Vagina (tissue), 2 donors: ENCODE results near the gene TMEM52. TPM values are rescaled to one million over a fixed set of nuclear protein-coding genes. Genes with fewer than 3 reads are reported as not detected.

Experiments used
- DNase-seq, 2 donors: peaks; one replicate each; pipeline ENCODE4 v3.0.0-alpha.2; 2017; ENCODE audit errors: extremely low spot score in 2 of 2
- H3K27ac ChIP-seq: fragments of 200-600 bp; sonication (generic); one replicate; pipeline ENCODE4 v1.5.1; 2019
- H3K27me3 ChIP-seq: fragments of 200-600 bp; sonication (generic); one replicate; pipeline ENCODE4 v1.5.1; 2019
- H3K36me3 ChIP-seq, 2 donors: fragments of 200-600 bp; sonication (generic); one replicate each; pipeline ENCODE4 v1.5.1; 2017 to 2019
- H3K4me1 ChIP-seq: fragments of 200-600 bp; sonication (generic); one replicate; pipeline ENCODE4 v1.5.1; 2019
- H3K4me3 ChIP-seq, 2 donors: fragments of 200-600 bp; sonication (generic); 1 replicate in 1 of 2; 2 replicates in 1 of 2; pipeline ENCODE4 v1.5.1; 2016 to 2019
- H3K9me3 ChIP-seq: fragments of 200-600 bp; sonication (generic); one replicate; pipeline ENCODE4 v1.5.1; 2019
- CTCF ChIP-seq, 3 experiments: fragments of 450-650 bp in 2 of 3; fragments of 200-600 bp in 1 of 3; sonication (generic) in 1 of 3; IDR thresholded peaks; one replicate each; pipeline ENCODE4 v1.5.1; 2017 to 2019; ENCODE audit warnings: antibody characterized with exemption in 3 of 3, mild to moderate bottlenecking in 2 of 3, moderate library complexity in 2 of 3
- POLR2A ChIP-seq, 2 donors: fragments of 450-650 bp; IDR thresholded peaks; one replicate each; pipeline ENCODE4 v1.6.1; 2017; ENCODE audit warnings: antibody characterized with exemption in 2 of 2, mild to moderate bottlenecking in 2 of 2, moderate library complexity in 2 of 2
- POLR2AphosphoS5 ChIP-seq, 2 donors: sonication (generic); formaldehyde crosslinking; IDR thresholded peaks; one replicate each; pipeline ENCODE4 v1.9.0; 2017; ENCODE audit warnings: antibody characterized with exemption in 2 of 2, mild to moderate bottlenecking in 2 of 2, low read depth in 1 of 2; ENCODE audit not compliant: insufficient read depth in 1 of 2
- intact Hi-C: fragments of 100-400 bp; cut with DNase I; formaldehyde crosslinking; loops from one replicate; pipeline ENCODE4 v1.15.1; 2023
- total RNA-seq: library from RNA; depleted of rRNA; stranded (reverse); fragments of >200 nt; gene quantifications from one replicate; pipeline ENCODE4 v1.2.3, GENCODE V29; 2016

Gene TMEM52
- total RNA-seq, 1 donor from 2014 or later, result 5.9 TPM

- intact Hi-C loops, result no loop called here
- Histone ChIP-seq H3K27me3 (no peaks in the 10 kb centered on the region), H3K36me3 (no peaks in the 10 kb centered on the region), H3K4me1 (peaks cover 10% of the 10 kb centered on the region), H3K4me3 (no peak overlapping the region), H3K27ac (no peak overlapping the region), H3K9me3 (no peaks in the 10 kb centered on the region)
- DNase-seq, result no peak
- TF ChIP-seq POLR2A (IDR thresholded peaks at IDR 0.05), result no peak
- TF ChIP-seq POLR2AphosphoS5 (IDR thresholded peaks at IDR 0.05; ENCODE audit: insufficient read depth in 1 of 2, low read depth in 1 of 2), result no peak
- no peak for TF ChIP-seq CTCF (IDR thresholded peaks at IDR 0.05)
Observed at GRCh38 chr1:1901641-1902294, 17.3 kb downstream of the TMEM52 start.

GRCh38 chr1:1900883-1901640, 18.0 kb downstream of the TMEM52 start:
- no peak overlapping the region for H3K4me3 ChIP-seq
- H3K9me3 ChIP-seq, result no peaks in the 10 kb centered on the region
- H3K36me3 ChIP-seq, result no peaks in the 10 kb centered on the region
- H3K4me1 ChIP-seq, result peaks cover 3% of the 10 kb centered on the region
- H3K27ac ChIP-seq, result no peak overlapping the region
- no peak for DNase-seq
- intact Hi-C loops, result no loop called here
- H3K27me3 ChIP-seq, result no peaks in the 10 kb centered on the region
- no peak for TF ChIP-seq POLR2AphosphoS5 (IDR thresholded peaks at IDR 0.05; ENCODE audit: insufficient read depth in 1 of 2, low read depth in 1 of 2)
- no peak for TF ChIP-seq POLR2A (IDR thresholded peaks at IDR 0.05)
- TF ChIP-seq CTCF (IDR thresholded peaks at IDR 0.05), result no peak

GRCh38 chr1:1899967-1900327, 19.1 kb downstream of the TMEM52 start:
- Histone ChIP-seq H3K36me3 (no peaks in the 10 kb centered on the region), H3K4me1 (peaks cover 3% of the 10 kb centered on the region)

GRCh38 chr1:1899266-1899966, 19.7 kb downstream of the TMEM52 start:
- H3K9me3 ChIP-seq, result no peaks in the 10 kb centered on the region
- H3K4me3 ChIP-seq, result no peak overlapping the region
- no peaks in the 10 kb centered on the region for H3K27me3 ChIP-seq
- H3K4me1 ChIP-seq, result peaks cover 8% of the 10 kb centered on the region
- no peak overlapping the region for H3K27ac ChIP-seq
- no peak for DNase-seq
- intact Hi-C loops, result no loop called here
- H3K36me3 ChIP-seq, result no peaks in the 10 kb centered on the region
- no peak for TF ChIP-seq POLR2A (IDR thresholded peaks at IDR 0.05)
- TF ChIP-seq CTCF (IDR thresholded peaks at IDR 0.05), result no peak
- no peak for TF ChIP-seq POLR2AphosphoS5 (IDR thresholded peaks at IDR 0.05; ENCODE audit: insufficient read depth in 1 of 2, low read depth in 1 of 2)

More at GRCh38 chr1:1899967-1900327, 19.1 kb downstream of the TMEM52 start:
- no peak for DNase-seq
- Histone ChIP-seq H3K27me3 (no peaks in the 10 kb centered on the region), H3K4me3 (no peak overlapping the region), H3K27ac (no peak overlapping the region), H3K9me3 (no peaks in the 10 kb centered on the region)
- intact Hi-C loops, result no loop called here
- TF ChIP-seq POLR2A (IDR thresholded peaks at IDR 0.05) (no peak), POLR2AphosphoS5 (IDR thresholded peaks at IDR 0.05; ENCODE audit: insufficient read depth in 1 of 2, low read depth in 1 of 2) (no peak), CTCF (IDR thresholded peaks at IDR 0.05) (no peak)
